Measurements from ENCODE around the gene HSD17B11.

HSD17B11 gene

DNA sequence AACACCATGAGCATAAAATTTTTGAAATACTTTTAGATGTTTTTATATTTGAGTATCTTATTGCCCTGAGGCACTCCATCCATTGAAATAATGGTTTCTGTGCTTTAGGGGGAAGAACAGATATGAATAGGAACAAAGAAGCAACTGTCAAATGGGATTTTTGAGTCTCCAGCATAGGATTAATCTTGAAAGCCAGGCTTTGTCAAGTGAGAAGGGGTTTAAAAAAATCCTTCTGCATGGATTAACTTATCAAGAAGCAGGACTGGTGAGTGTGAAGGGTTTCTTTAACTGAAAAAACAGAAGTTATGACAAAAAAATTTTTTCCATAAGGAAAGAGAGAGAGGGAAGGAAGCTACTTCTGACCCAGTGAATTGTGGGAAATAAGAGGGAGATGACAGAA lies 23.8 kb upstream of the HSD17B11 start:
- no peak overlapping the region for H3K27ac ChIP-seq (replicated peaks)
- no peak for DNase-seq (ENCODE audit: low read depth in 1 of 2, low spot score in 1 of 2)
- TF ChIP-seq SPI1 (IDR thresholded peaks at IDR 0.05; ENCODE audit: borderline replicate concordance, low read depth), result no peak
- TF ChIP-seq GABPA (IDR thresholded peaks at IDR 0.05; ENCODE audit: low read depth), result no peak
- TF ChIP-seq POLR2AphosphoS5 (IDR thresholded peaks at IDR 0.05; ENCODE audit: low read depth), result no peak
- TF ChIP-seq, protein P1, sequence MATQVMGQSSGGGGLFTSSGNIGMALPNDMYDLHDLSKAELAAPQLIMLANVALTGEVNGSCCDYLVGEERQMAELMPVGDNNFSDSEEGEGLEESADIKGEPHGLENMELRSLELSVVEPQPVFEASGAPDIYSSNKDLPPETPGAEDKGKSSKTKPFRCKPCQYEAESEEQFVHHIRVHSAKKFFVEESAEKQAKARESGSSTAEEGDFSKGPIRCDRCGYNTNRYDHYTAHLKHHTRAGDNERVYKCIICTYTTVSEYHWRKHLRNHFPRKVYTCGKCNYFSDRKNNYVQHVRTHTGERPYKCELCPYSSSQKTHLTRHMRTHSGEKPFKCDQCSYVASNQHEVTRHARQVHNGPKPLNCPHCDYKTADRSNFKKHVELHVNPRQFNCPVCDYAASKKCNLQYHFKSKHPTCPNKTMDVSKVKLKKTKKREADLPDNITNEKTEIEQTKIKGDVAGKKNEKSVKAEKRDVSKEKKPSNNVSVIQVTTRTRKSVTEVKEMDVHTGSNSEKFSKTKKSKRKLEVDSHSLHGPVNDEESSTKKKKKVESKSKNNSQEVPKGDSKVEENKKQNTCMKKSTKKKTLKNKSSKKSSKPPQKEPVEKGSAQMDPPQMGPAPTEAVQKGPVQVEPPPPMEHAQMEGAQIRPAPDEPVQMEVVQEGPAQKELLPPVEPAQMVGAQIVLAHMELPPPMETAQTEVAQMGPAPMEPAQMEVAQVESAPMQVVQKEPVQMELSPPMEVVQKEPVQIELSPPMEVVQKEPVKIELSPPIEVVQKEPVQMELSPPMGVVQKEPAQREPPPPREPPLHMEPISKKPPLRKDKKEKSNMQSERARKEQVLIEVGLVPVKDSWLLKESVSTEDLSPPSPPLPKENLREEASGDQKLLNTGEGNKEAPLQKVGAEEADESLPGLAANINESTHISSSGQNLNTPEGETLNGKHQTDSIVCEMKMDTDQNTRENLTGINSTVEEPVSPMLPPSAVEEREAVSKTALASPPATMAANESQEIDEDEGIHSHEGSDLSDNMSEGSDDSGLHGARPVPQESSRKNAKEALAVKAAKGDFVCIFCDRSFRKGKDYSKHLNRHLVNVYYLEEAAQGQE (IDR thresholded peaks at IDR 0.05; ENCODE audit: insufficient replicate concordance, low read depth), result no peak
- TF ChIP-seq, protein P2, sequence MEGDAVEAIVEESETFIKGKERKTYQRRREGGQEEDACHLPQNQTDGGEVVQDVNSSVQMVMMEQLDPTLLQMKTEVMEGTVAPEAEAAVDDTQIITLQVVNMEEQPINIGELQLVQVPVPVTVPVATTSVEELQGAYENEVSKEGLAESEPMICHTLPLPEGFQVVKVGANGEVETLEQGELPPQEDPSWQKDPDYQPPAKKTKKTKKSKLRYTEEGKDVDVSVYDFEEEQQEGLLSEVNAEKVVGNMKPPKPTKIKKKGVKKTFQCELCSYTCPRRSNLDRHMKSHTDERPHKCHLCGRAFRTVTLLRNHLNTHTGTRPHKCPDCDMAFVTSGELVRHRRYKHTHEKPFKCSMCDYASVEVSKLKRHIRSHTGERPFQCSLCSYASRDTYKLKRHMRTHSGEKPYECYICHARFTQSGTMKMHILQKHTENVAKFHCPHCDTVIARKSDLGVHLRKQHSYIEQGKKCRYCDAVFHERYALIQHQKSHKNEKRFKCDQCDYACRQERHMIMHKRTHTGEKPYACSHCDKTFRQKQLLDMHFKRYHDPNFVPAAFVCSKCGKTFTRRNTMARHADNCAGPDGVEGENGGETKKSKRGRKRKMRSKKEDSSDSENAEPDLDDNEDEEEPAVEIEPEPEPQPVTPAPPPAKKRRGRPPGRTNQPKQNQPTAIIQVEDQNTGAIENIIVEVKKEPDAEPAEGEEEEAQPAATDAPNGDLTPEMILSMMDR (IDR thresholded peaks at IDR 0.05; ENCODE audit: insufficient read depth, low read length), result no peak
- no peaks in the 10 kb centered on the region for H3K27me3 ChIP-seq (ENCODE audit: insufficient read depth, poor library complexity, severe bottlenecking)
- H3K4me3 ChIP-seq (replicated peaks; ENCODE audit: insufficient read depth, low read length), result no peak overlapping the region

DNA sequence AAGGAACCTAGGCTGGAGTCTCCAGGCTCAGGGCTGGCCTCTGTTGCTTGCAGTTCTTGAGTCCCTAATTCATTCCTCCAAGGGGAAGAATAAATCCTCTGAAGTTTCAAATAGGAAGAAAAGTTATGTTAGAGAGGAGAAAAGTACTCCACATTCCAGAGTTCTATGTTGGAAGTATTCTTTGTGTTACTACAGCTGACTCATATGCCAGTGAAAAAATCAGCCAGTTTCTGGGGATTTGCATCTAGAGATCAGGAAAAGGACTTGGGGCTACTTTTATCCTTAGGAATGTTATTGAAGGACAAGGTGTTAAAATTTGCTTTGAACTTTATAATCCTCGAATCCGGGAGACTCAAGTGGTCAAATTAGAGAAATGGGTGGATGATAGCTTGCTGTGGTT lies 19.7 kb upstream of the HSD17B11 start:
- H3K27me3 ChIP-seq (ENCODE audit: insufficient read depth, poor library complexity, severe bottlenecking), result no peaks in the 10 kb centered on the region
- TF ChIP-seq GABPA (IDR thresholded peaks at IDR 0.05; ENCODE audit: low read depth) (no peak), POLR2AphosphoS5 (IDR thresholded peaks at IDR 0.05; ENCODE audit: low read depth) (no peak), SPI1 (IDR thresholded peaks at IDR 0.05; ENCODE audit: borderline replicate concordance, low read depth) (no peak)
- TF ChIP-seq, protein P1 (IDR thresholded peaks at IDR 0.05; ENCODE audit: insufficient replicate concordance, low read depth), result no peak
- TF ChIP-seq, protein P2 (IDR thresholded peaks at IDR 0.05; ENCODE audit: insufficient read depth, low read length), result no peak
- DNase-seq (ENCODE audit: low read depth in 1 of 2, low spot score in 1 of 2), result no peak
- no peak overlapping the region for H3K27ac ChIP-seq (replicated peaks)
- no peak overlapping the region for H3K4me3 ChIP-seq (replicated peaks; ENCODE audit: insufficient read depth, low read length)

DNA sequence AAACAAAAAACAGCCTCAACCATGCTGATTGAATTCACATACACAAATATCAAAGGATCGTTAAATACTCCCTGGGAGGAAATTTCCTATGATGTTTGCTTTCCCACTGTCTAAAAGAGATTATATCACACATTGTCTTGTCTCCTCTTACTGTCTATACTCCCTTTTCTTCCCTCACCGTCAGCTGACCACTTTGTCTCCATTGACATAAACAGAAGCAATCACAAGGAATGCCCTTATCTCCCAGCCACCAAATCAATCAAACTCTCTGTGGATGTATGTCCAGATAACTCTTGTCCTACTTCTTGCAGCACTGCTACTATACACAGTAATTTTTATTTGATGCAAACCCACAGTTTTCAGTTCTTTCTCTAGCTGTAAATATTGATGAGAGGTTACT lies 19.2 kb upstream of the HSD17B11 start:
- no peak for DNase-seq (ENCODE audit: low read depth in 1 of 2, low spot score in 1 of 2)
- Histone ChIP-seq H3K27ac (replicated peaks) (no peak overlapping the region), H3K4me3 (replicated peaks; ENCODE audit: insufficient read depth, low read length) (no peak overlapping the region), H3K27me3 (ENCODE audit: insufficient read depth, poor library complexity, severe bottlenecking) (no peaks in the 10 kb centered on the region)
- no peak for TF ChIP-seq SPI1 (IDR thresholded peaks at IDR 0.05; ENCODE audit: borderline replicate concordance, low read depth)
- TF ChIP-seq, protein P1 (IDR thresholded peaks at IDR 0.05; ENCODE audit: insufficient replicate concordance, low read depth), result no peak
- TF ChIP-seq, protein P2 (IDR thresholded peaks at IDR 0.05; ENCODE audit: insufficient read depth, low read length), result no peak
- no peak for TF ChIP-seq GABPA (IDR thresholded peaks at IDR 0.05; ENCODE audit: low read depth)
